Activated T-helper 1 cell treated with anti-CD3 and anti-CD28 coated beads, Interleukin-12 subunit alpha, Interleukin-12 subunit beta, Interleukin-2, Interleukin-4 antibody, amounts not matched to agents 30 ng/mL and 10 ng/mL and 1 ng/mL, durations not matched to agents 14 hours and 24 hours and 36 hours (primary cell): Measurements from ENCODE around the gene CENPK. TPM values are rescaled to one million over a fixed set of nuclear protein-coding genes. Genes with fewer than 3 reads are reported as not detected.
A peak's percentile ranks its signal among the peaks of the same experiment; 100 is the strongest.

Experiments
- DNase-seq: peaks from one replicate; pipeline ENCODE4 v3.0.0; 2021; ENCODE audit warnings: low spot score
- H3K27ac Mint-ChIP-seq: one replicate; pipeline ENCODE4 v1.8.0; 2021; ENCODE audit warnings: mild to moderate bottlenecking, mixed read lengths
- H3K27me3 Mint-ChIP-seq: one replicate; pipeline ENCODE4 v1.8.0; 2022; ENCODE audit warnings: mild to moderate bottlenecking, moderate library complexity, mixed read lengths; ENCODE audit not compliant: insufficient read depth
- H3K36me3 Mint-ChIP-seq: one replicate; pipeline ENCODE4 v1.8.0; 2021; ENCODE audit warnings: low read depth, mixed read lengths
- H3K4me1 Mint-ChIP-seq: one replicate; pipeline ENCODE4 v1.8.0; 2021; ENCODE audit warnings: low read depth, mixed read lengths
- H3K4me3 Mint-ChIP-seq: one replicate; pipeline ENCODE4 v1.8.0; 2021; ENCODE audit warnings: mild to moderate bottlenecking, moderate library complexity, mixed read lengths
- H3K9me3 Mint-ChIP-seq: one replicate; pipeline ENCODE4 v1.8.0; 2021; ENCODE audit warnings: mixed read lengths
- intact Hi-C: fragments of 100-400 bp; cut with micrococcal nuclease; formaldehyde crosslinking; loops from one replicate; pipeline ENCODE4 v1.15.1; 2024
- total RNA-seq: library from RNA; stranded (reverse); gene quantifications from 2 replicates; pipeline ENCODE4 v1.2.3, GENCODE V29; 2022

Gene CENPK
- total RNA-seq, 1 donor from 2014 or later, result 81.0 TPM

DNA sequence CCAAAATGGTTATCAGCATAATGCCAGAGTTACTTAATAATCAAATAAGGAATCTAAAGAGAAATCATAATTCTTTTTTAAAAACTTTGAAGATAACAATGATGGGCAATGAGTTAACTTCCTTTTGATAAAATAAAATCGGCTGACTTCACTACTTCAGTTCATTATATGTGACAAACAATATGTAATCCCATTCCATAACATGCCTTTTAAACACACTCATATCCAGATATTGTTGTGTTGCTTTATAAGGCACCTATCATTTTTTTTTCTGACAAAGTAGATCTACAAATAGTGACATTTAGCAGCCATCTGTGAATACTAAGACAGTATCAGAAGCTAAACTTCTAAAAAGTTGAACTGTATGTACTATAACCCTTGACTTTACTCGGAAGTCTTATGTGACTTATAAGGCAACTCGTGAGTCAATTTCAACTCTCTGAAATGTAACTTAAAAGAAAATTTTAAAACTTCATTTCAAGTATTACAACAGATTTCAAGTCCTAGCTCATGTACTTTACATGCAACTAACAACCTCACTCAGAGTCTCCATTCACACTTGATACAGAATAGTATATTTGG, 88.7 kb downstream of the CENPK start:
- intact Hi-C loops, result no loop called here
- H3K4me1 Mint-ChIP-seq, result no peaks in the 10 kb centered on the region
- H3K27me3 Mint-ChIP-seq, result peaks cover 14% of the 10 kb centered on the region
- no peak for DNase-seq
- H3K27ac Mint-ChIP-seq, result peak overlapping the region; percentile 4
- H3K4me3 Mint-ChIP-seq, result no peak overlapping the region
- no peaks in the 10 kb centered on the region for H3K9me3 Mint-ChIP-seq
- H3K36me3 Mint-ChIP-seq, result no peaks in the 10 kb centered on the region

DNA sequence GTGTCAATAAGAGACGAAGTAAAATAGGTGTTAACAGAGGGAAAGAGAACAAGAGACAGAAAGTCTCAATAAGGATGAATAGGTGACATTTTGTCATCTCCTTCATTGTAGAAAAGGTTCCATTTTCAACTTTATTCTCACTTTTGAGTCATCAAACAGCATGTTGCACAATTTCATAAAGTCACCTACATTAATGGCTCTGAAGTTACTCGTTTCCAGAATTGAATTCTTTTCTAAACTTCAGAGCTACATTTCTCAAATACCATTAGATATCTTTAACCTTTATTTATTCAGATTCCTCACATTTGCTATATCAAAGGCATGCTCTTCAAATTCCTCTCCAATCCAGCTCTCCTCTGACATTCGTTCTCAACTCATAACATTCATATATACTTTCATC, 94.3 kb downstream of the CENPK start:
- Mint-ChIP-seq H3K4me1 (no peaks in the 10 kb centered on the region), H3K9me3 (no peaks in the 10 kb centered on the region), H3K27me3 (peaks cover 8% of the 10 kb centered on the region), H3K36me3 (no peaks in the 10 kb centered on the region), H3K4me3 (no peak overlapping the region), H3K27ac (no peak overlapping the region)
- no peak for DNase-seq
- intact Hi-C loops, result no loop called here

Other genes with a start within 250 kb of the CENPK start
- 0.86 and 1.3 TPM in 2 replicates for gene ADAMTS6, start 81.2 kb downstream of the CENPK start, total RNA-seq
- gene PPWD1, start 128 bp upstream of the CENPK start, total RNA-seq, result 63.6 and 65.4 TPM in 2 replicates
- 7.5 and 7.6 TPM in 2 replicates for gene TRIM23, start 61.2 kb upstream of the CENPK start, total RNA-seq
- 6.5 and 7.6 TPM in 2 replicates for gene SHLD3, start 61.9 kb upstream of the CENPK start, total RNA-seq
- gene TRAPPC13, start 61.9 kb upstream of the CENPK start, total RNA-seq, result 21.7 and 23.7 TPM in 2 replicates
- 11.3 and 12.2 TPM in 2 replicates for gene SGTB, start 158.9 kb upstream of the CENPK start, total RNA-seq
- 24.4 TPM in 2 replicates for gene NLN, start 159.0 kb upstream of the CENPK start, total RNA-seq